HepG2 (cell line): ENCODE measurements around the gene GALNT11. TPM values are rescaled to one million over a fixed set of nuclear protein-coding genes. Genes with fewer than 3 reads are reported as not detected.

ENCODE experiments used
- ATAC-seq: fragments of 200-7000 bp; cut with Tn5 transposase; 3 replicates; pipeline ENCODE4 v1.9.1; 2020; ENCODE audit warnings: mild to moderate bottlenecking, moderate library complexity
- BruUV-seq: library from RNA; stranded (reverse); fragments of 400-500 nt; replicated peaks from 2 replicates; lab custom pipeline; 2021; lab: Mats Ljungman, UMichigan
- CTCF ChIA-PET: fragments of 300-600 bp; formaldehyde crosslinking; extraction: SDS; loops from one replicate; lab custom pipeline; 2021; ENCODE audit warnings: low total read pairs, inconsistent platforms, low intra/inter-chr PET ratio; lab: Yijun Ruan, JAX
- POLR2A ChIA-PET: fragments of 350-600 bp; sonication (Branson Sonifier 250); formaldehyde crosslinking; loops from one replicate; lab custom pipeline; 2020; ENCODE audit warnings: antibody characterized with exemption, inconsistent platforms; lab: Yijun Ruan, JAX
- DNase-seq: peaks from one replicate; pipeline ENCODE4 v3.0.0-alpha.2; 2015; ENCODE audit warnings: low spot score
- FAIRE-seq: peaks from 3 replicates; lab custom pipeline; 2011; peaks lifted over from hg19 to GRCh38; lab: Jason Lieb, UNC
- H2AFZ ChIP-seq: one replicate; pipeline ENCODE4 v1.6.1; 2011; ENCODE audit warnings: low read length, inconsistent platforms
- H3K27ac ChIP-seq: fragments of 300-600 bp; 3 replicates; pipeline ENCODE4 v1.8.0; 2011; ENCODE audit warnings: mixed run types, mild to moderate bottlenecking, mixed read lengths, low read length, inconsistent platforms; ENCODE audit not compliant: insufficient read depth; ENCODE audit errors: extremely low read length
- H3K27me3 ChIP-seq, 2 experiments: fragments of 200-600 bp in 1 of 2; 2 replicates in 1 of 2; 3 replicates in 1 of 2; pipeline versions ENCODE4 v1.6.0 to v1.8.0; 2011; ENCODE audit warnings: low read length in 2 of 2, mild to moderate bottlenecking in 2 of 2, moderate library complexity in 2 of 2, inconsistent platforms in 1 of 2; ENCODE audit not compliant: insufficient read depth in 2 of 2, control insufficient read depth in 1 of 2
- H3K36me3 ChIP-seq, 2 experiments: fragments of 200-600 bp in 1 of 2; replicated peaks in 1 of 2; 2 replicates in 1 of 2; 3 replicates in 1 of 2; pipeline versions ENCODE4 v1.5.1 to v1.8.0; 2011; ENCODE audit warnings: low read length in 2 of 2, inconsistent platforms in 1 of 2; ENCODE audit not compliant: insufficient read depth in 2 of 2, control insufficient read depth in 1 of 2
- H3K4me1 ChIP-seq: 2 replicates; pipeline ENCODE4 v1.5.1; 2012; ENCODE audit warnings: low read length, inconsistent platforms; ENCODE audit not compliant: insufficient read depth
- H3K4me2 ChIP-seq: 2 replicates; pipeline ENCODE4 v1.6.0; 2011; ENCODE audit warnings: low read depth, low read length, inconsistent platforms
- H3K4me3 ChIP-seq, 3 experiments: fragments of 200-600 bp in 1 of 3; sonication (generic), shearing (Covaris generic) in 1 of 3; replicated peaks in 1 of 3; 2 replicates each; pipeline ENCODE4 v1.5.1; 2011 to 2016; ENCODE audit warnings: low read length in 3 of 3, inconsistent platforms in 2 of 3, low read depth in 2 of 3, mild to moderate bottlenecking in 2 of 3, control low read depth in 1 of 3, mixed read lengths in 1 of 3; ENCODE audit not compliant: insufficient read depth in 1 of 3
- H3K79me2 ChIP-seq: one replicate; pipeline ENCODE4 v1.6.1; 2011; ENCODE audit warnings: low read length, inconsistent platforms; ENCODE audit not compliant: insufficient read depth
- H3K9ac ChIP-seq: 2 replicates; pipeline ENCODE4 v1.6.0; 2011; ENCODE audit warnings: mild to moderate bottlenecking, low read depth, low read length, inconsistent platforms; ENCODE audit not compliant: insufficient read depth
- H3K9me3 ChIP-seq: 2 replicates; pipeline ENCODE4 v1.5.1; 2012; ENCODE audit warnings: mild to moderate bottlenecking, low read length
- H4K20me1 ChIP-seq: 2 replicates; pipeline ENCODE4 v1.6.0; 2011; ENCODE audit warnings: inconsistent platforms, mild to moderate bottlenecking, low read length, moderate library complexity; ENCODE audit not compliant: insufficient read depth
- EZH2 ChIP-seq: conservative IDR thresholded peaks from 2 replicates; pipeline ENCODE4 v1.6.1; 2012; ENCODE audit warnings: mild to moderate bottlenecking, low read depth, low read length, moderate library complexity
- GTF3A ChIP-seq: sonication (generic); formaldehyde crosslinking; conservative IDR thresholded peaks from 2 replicates; pipeline ENCODE4 v1.4.0; 2020; ENCODE audit warnings: mild to moderate bottlenecking, missing genetic modification reagents
- ZBTB1 ChIP-seq: sonication (generic); formaldehyde crosslinking; IDR thresholded peaks from 2 replicates; pipeline ENCODE4 v1.4.0; 2020; ENCODE audit warnings: missing genetic modification reagents, borderline replicate concordance
- ZNF619 ChIP-seq: sonication (generic); formaldehyde crosslinking; IDR thresholded peaks from 2 replicates; pipeline ENCODE4 v1.4.0; 2020; ENCODE audit warnings: mild to moderate bottlenecking, missing genetic modification reagents
- ZNF720 ChIP-seq: sonication (generic); formaldehyde crosslinking; IDR thresholded peaks from 2 replicates; pipeline ENCODE4 v1.4.0; 2020; ENCODE audit warnings: missing genetic modification reagents
- WGBS: methylation state at CpG from one replicate; pipeline ENCODE4 v1.1.6; 2017; ENCODE audit warnings: low lambda C conversion rate; 5-methylcytosine and 5-hydroxymethylcytosine counted together
- in situ Hi-C: cut with HindIII; loops from 2 replicates; pipeline ENCODE4 v1.10.0; 2017; ENCODE audit warnings: low pct_unique_long_range_greater_than_20kb; ENCODE audit not compliant: extremely low pct_ligation_motif_present
- intact Hi-C: fragments of 100-400 bp; cut with micrococcal nuclease; formaldehyde crosslinking; loops from one replicate; pipeline ENCODE4 v1.10.0; 2022; ENCODE audit not compliant: unreplicated experiment
- polyA plus RNA-seq, 8 experiments: library from polyadenylated mRNA; depleted of rRNA in 3 of 8; stranded (reverse) in 7 of 8; unstranded in 1 of 8; fragments of >200 nt; fragmentation: Illumina TruSeq in 4 of 8; extraction: Trizol in 4 of 8; gene quantifications; 2 replicates each; pipeline versions ENCODE4 v1.2.1 to v1.2.3, GENCODE V29; 2011 to 2016; ENCODE audit warnings: low read depth in 4 of 8, missing spikeins in 1 of 8, mixed read lengths in 1 of 8; ENCODE audit not compliant: insufficient read depth in 1 of 8
- total RNA-seq, 5 experiments: library from RNA; depleted of rRNA; stranded (reverse); fragments of >200 nt; fragmentation: Illumina TruSeq; extraction: Trizol; gene quantifications; 2 replicates each; pipeline ENCODE4 v1.2.3, GENCODE V29; 2016; ENCODE audit warnings: low read depth in 1 of 5
- TF ChIP-seq, protein P1 (sequence below), 2 experiments: fragments of 450-650 bp in 1 of 2; sonication (generic) in 1 of 2; formaldehyde crosslinking; IDR thresholded peaks; 2 replicates each; pipeline versions ENCODE4 v1.5.0 to v1.8.0; 2020 to 2022; ENCODE audit warnings: mild to moderate bottlenecking in 1 of 2, missing genetic modification reagents in 1 of 2
- TF ChIP-seq, protein P2 (sequence below): sonication (generic); formaldehyde crosslinking; IDR thresholded peaks from 2 replicates; pipeline ENCODE4 v1.8.1; 2023; ENCODE audit warnings: missing genetic modification reagents, inconsistent platforms, borderline replicate concordance
- TF ChIP-seq, protein P3 (sequence below): sonication (generic); formaldehyde crosslinking; IDR thresholded peaks from 2 replicates; pipeline ENCODE4 v1.5.0; 2020; ENCODE audit warnings: missing genetic modification reagents
- TF ChIP-seq, protein P4 (sequence below): sonication (generic); formaldehyde crosslinking; IDR thresholded peaks from 2 replicates; pipeline ENCODE4 v1.4.0; 2020; ENCODE audit warnings: missing genetic modification reagents

GALNT11 gene
- total and polyA plus RNA-seq, 2 of the 13 experiments (the other 11 are each of a cell fraction or from before 2014, with no cell fraction given) = 9.3 to 16.3 TPM

DNA sequence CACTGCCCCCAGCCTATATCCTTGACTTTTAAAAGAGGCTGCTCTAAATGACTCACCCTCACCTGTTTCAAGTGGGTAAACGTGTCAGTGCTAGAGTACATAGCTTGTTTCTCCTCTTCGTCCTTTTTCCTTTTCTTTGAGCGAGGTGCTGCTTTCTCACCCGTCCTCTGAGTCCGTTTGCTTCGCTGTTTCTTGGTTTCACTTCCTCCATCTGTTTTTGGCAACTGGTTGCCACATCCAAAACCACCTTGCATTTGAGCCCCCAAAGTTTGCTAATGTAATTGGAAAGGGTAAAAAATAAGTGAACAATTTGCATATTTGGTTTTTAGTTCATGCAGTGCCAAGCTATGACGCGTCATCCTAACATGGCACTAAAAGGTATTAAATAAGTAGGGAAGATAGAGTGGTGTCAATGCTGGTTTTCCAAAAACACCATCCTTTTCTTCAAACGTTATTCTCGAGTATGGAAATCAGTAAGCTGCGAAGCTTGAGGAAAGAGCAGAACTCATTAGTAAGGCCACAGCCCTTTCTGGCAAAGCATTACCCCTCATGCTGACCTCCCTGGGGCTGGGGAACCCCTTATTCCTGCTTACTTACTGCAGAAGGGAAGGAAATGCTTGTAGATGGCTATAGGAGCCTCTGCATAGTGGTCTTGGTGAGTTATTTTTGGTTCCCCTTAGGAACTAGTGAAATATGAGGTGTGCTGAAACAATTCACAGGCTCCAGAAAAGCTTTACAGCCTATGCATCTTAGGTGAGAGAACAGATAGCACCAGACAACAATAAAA, 133.5 kb downstream of the GALNT11 start:
- H3K4me1 ChIP-seq = no peaks in the 10 kb centered on the region
- no TSS peak for BruUV-seq
- no peak overlapping the region for H3K4me3 ChIP-seq
- 97% methylated on average over 11 of the region's 11 CpGs for WGBS
- POLR2A ChIA-PET = no interaction called here
- no peak for FAIRE-seq
- no peak overlapping the region for H3K27ac ChIP-seq
- TF ChIP-seq EZH2 (no peak), ZBTB1 (CRISPR knock-in tag) (no peak)
- TF ChIP-seq, protein P1, sequence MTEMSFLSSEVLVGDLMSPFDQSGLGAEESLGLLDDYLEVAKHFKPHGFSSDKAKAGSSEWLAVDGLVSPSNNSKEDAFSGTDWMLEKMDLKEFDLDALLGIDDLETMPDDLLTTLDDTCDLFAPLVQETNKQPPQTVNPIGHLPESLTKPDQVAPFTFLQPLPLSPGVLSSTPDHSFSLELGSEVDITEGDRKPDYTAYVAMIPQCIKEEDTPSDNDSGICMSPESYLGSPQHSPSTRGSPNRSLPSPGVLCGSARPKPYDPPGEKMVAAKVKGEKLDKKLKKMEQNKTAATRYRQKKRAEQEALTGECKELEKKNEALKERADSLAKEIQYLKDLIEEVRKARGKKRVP (CRISPR knock-in tag; IDR thresholded peaks at IDR 0.05) = no peak
- TF ChIP-seq, protein P2, sequence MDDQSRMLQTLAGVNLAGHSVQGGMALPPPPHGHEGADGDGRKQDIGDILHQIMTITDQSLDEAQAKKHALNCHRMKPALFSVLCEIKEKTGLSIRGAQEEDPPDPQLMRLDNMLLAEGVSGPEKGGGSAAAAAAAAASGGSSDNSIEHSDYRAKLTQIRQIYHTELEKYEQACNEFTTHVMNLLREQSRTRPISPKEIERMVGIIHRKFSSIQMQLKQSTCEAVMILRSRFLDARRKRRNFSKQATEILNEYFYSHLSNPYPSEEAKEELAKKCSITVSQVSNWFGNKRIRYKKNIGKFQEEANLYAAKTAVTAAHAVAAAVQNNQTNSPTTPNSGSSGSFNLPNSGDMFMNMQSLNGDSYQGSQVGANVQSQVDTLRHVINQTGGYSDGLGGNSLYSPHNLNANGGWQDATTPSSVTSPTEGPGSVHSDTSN (CRISPR knock-in tag) = no peak
- no peaks in the 10 kb centered on the region for H3K9me3 ChIP-seq
- in situ Hi-C loops = no loop called here
- ATAC-seq = no peak
- no peaks in the 10 kb centered on the region for H4K20me1 ChIP-seq
- H3K4me2 ChIP-seq = no peak overlapping the region
- no peak overlapping the region for H3K9ac ChIP-seq
- H2AFZ ChIP-seq = no peak overlapping the region
- peaks cover 17 to 74% of the 10 kb centered on the region in 2 experiments for H3K36me3 ChIP-seq
- H3K79me2 ChIP-seq = no peaks in the 10 kb centered on the region
- CTCF ChIA-PET = no interaction called here
- no peaks in the 10 kb centered on the region for H3K27me3 ChIP-seq
- no peak for DNase-seq
- intact Hi-C loops = no loop called here

DNA sequence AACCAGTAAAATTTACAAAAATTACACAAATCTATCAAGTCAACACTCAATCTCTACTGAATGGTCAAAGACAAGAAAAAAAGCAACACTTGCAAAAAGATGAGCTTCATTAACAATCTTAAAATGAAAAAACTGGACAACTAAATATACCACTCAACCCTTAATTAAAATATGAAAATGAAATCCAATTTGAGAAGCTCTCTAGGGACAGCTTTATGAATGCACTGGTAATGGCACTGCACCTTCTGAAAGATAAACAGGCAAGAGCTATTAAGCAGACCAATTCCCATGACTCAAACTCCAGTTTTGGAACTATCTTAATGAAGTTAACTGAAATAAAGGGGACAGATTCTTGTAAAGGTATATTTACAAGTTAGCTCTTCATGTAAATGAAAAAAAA, 135.7 kb downstream of the GALNT11 start:
- peaks cover 15 to 60% of the 10 kb centered on the region in 2 experiments; a peak in 4 of 5 replicates for H3K36me3 ChIP-seq
- H3K4me1 ChIP-seq = no peaks in the 10 kb centered on the region
- CTCF ChIA-PET = no interaction called here
- H3K79me2 ChIP-seq = no peaks in the 10 kb centered on the region
- H4K20me1 ChIP-seq = no peaks in the 10 kb centered on the region
- intact Hi-C loops (no loop called here), in situ Hi-C loops (no loop called here)
- H2AFZ ChIP-seq = no peak overlapping the region
- H3K4me3 ChIP-seq = no peak overlapping the region
- ATAC-seq (no peak), DNase-seq (no peak), FAIRE-seq (no peak)
- BruUV-seq = no TSS peak
- POLR2A ChIA-PET = no interaction called here
- H3K27ac ChIP-seq = no peak overlapping the region
- H3K9me3 ChIP-seq = no peaks in the 10 kb centered on the region
- H3K4me2 ChIP-seq = no peak overlapping the region
- no peak overlapping the region for H3K9ac ChIP-seq
- H3K27me3 ChIP-seq = no peaks in the 10 kb centered on the region
- TF ChIP-seq, protein P3, sequence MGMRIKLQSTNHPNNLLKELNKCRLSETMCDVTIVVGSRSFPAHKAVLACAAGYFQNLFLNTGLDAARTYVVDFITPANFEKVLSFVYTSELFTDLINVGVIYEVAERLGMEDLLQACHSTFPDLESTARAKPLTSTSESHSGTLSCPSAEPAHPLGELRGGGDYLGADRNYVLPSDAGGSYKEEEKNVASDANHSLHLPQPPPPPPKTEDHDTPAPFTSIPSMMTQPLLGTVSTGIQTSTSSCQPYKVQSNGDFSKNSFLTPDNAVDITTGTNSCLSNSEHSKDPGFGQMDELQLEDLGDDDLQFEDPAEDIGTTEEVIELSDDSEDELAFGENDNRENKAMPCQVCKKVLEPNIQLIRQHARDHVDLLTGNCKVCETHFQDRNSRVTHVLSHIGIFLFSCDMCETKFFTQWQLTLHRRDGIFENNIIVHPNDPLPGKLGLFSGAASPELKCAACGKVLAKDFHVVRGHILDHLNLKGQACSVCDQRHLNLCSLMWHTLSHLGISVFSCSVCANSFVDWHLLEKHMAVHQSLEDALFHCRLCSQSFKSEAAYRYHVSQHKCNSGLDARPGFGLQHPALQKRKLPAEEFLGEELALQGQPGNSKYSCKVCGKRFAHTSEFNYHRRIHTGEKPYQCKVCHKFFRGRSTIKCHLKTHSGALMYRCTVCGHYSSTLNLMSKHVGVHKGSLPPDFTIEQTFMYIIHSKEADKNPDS (CRISPR knock-in tag) = no peak
- no peak for TF ChIP-seq GTF3A (CRISPR knock-in tag)
- TF ChIP-seq, protein P4, sequence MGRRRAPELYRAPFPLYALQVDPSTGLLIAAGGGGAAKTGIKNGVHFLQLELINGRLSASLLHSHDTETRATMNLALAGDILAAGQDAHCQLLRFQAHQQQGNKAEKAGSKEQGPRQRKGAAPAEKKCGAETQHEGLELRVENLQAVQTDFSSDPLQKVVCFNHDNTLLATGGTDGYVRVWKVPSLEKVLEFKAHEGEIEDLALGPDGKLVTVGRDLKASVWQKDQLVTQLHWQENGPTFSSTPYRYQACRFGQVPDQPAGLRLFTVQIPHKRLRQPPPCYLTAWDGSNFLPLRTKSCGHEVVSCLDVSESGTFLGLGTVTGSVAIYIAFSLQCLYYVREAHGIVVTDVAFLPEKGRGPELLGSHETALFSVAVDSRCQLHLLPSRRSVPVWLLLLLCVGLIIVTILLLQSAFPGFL (CRISPR knock-in tag) = no peak
- no peak for TF ChIP-seq ZNF720 (CRISPR knock-in tag)
- TF ChIP-seq ZNF619 (CRISPR knock-in tag) = no peak
